OCI-LY7 (cell line): ENCODE results near the gene RECK. TPM values are rescaled to one million over a fixed set of nuclear protein-coding genes. Genes with fewer than 3 reads are reported as not detected.

Experiments used
- BruUV-seq: library from RNA; stranded (reverse); fragments of 400-500 nt; replicated peaks from 2 replicates; lab custom pipeline; 2021; lab: Mats Ljungman, UMichigan
- CTCF ChIA-PET: fragments of 300-600 bp; sonication (Branson Sonifier 250); formaldehyde crosslinking; loops from one replicate; lab custom pipeline; 2022; ENCODE audit warnings: antibody characterized with exemption; ENCODE audit not compliant: unreplicated experiment; lab: Charles Lee
- POLR2A ChIA-PET: fragments of 300-600 bp; sonication (Branson Sonifier 250); formaldehyde crosslinking; loops from one replicate; lab custom pipeline; 2022; ENCODE audit warnings: antibody characterized with exemption; lab: Charles Lee
- DNase-seq: peaks from one replicate; pipeline ENCODE4 v3.0.0-alpha.2; 2015; ENCODE audit warnings: low spot score
- H2AFZ ChIP-seq: fragments of 200-600 bp; sonication (generic), shearing (Covaris generic); 2 replicates; pipeline ENCODE4 v1.6.1; 2014; ENCODE audit warnings: mild to moderate bottlenecking, antibody characterized with exemption, low read length, moderate library complexity
- H3K27ac ChIP-seq: fragments of 200-600 bp; sonication (generic); 2 replicates; pipeline ENCODE4 v1.5.1; 2014; ENCODE audit warnings: mixed run types, low read depth, mild to moderate bottlenecking, moderate library complexity, low read length, inconsistent platforms; ENCODE audit not compliant: poor library complexity, severe bottlenecking
- H3K36me3 ChIP-seq: fragments of 200-600 bp; sonication (generic); 2 replicates; pipeline ENCODE4 v1.6.1; 2014; ENCODE audit warnings: mild to moderate bottlenecking, antibody characterized with exemption, low read length, moderate library complexity, mixed read lengths; ENCODE audit not compliant: insufficient read depth
- H3K4me1 ChIP-seq: fragments of 200-600 bp; sonication (generic); 2 replicates; pipeline ENCODE4 v1.5.1; 2014; ENCODE audit warnings: mild to moderate bottlenecking, low read length; ENCODE audit not compliant: insufficient read depth, poor library complexity, severe bottlenecking
- H3K4me2 ChIP-seq: fragments of 200-600 bp; sonication (generic); 2 replicates; pipeline ENCODE4 v1.6.1; 2014; ENCODE audit warnings: mild to moderate bottlenecking, low read length
- H3K4me3 ChIP-seq: fragments of 200-600 bp; sonication (generic); 2 replicates; pipeline ENCODE4 v1.5.1; 2014; ENCODE audit warnings: mild to moderate bottlenecking, low read depth, low read length; ENCODE audit not compliant: poor library complexity, severe bottlenecking
- H3K79me2 ChIP-seq: fragments of 200-600 bp; sonication (generic); 2 replicates; pipeline ENCODE4 v1.6.1; 2016; ENCODE audit warnings: low read depth, mild to moderate bottlenecking, low read length, moderate library complexity, mixed read lengths; ENCODE audit not compliant: insufficient read depth
- H3K9me2 ChIP-seq: fragments of 200-600 bp; sonication (generic); 2 replicates; pipeline ENCODE4 v1.6.1; 2016; ENCODE audit warnings: mild to moderate bottlenecking, low read length, mixed read lengths; ENCODE audit not compliant: insufficient read depth
- H3K9me3 ChIP-seq: fragments of 200-600 bp; sonication (generic); 2 replicates; pipeline ENCODE4 v1.6.1; 2014; ENCODE audit warnings: mild to moderate bottlenecking, mixed run types, low read length, mixed read lengths
- H4K20me1 ChIP-seq: fragments of 200-600 bp; sonication (generic); 2 replicates; pipeline ENCODE4 v1.6.1; 2014; ENCODE audit warnings: mild to moderate bottlenecking, antibody characterized with exemption, low read length, moderate library complexity, mixed read lengths; ENCODE audit not compliant: insufficient read depth
- CTCF ChIP-seq: fragments of 200-600 bp; sonication (generic); conservative IDR thresholded peaks from 2 replicates; pipeline ENCODE4 v1.5.1; 2014; ENCODE audit warnings: mild to moderate bottlenecking, antibody characterized with exemption, low read length, moderate library complexity, mixed read lengths
- EZH2phosphoT487 ChIP-seq: fragments of 200-600 bp; sonication (generic); IDR thresholded peaks from 2 replicates; pipeline ENCODE4 v1.6.1; 2018; ENCODE audit warnings: low read depth, borderline replicate concordance, mild to moderate bottlenecking, mixed run types, antibody characterized with exemption, low read length, moderate library complexity, mixed read lengths
- intact Hi-C: fragments of 100-400 bp; cut with micrococcal nuclease; formaldehyde crosslinking; loops from one replicate; pipeline ENCODE4 v1.10.0; 2022; ENCODE audit not compliant: unreplicated experiment
- total RNA-seq, 2 experiments: library from RNA; depleted of rRNA in 1 of 2; stranded (reverse); fragments of >200 nt in 1 of 2; shearing (Covaris generic) in 1 of 2; gene quantifications; 2 replicates each; pipeline ENCODE4 v1.2.3, GENCODE V29; 2014 to 2022

RECK gene
- total RNA-seq, 2 experiments from 2014 or later = 3.0 to 6.5 TPM

GRCh38 chr9:36063804-36064447 is 27.2 kb downstream of the RECK start:
- Histone ChIP-seq H4K20me1 (no peaks in the 10 kb centered on the region), H3K4me1 (no peaks in the 10 kb centered on the region), H3K9me3 (no peaks in the 10 kb centered on the region), H3K4me3 (no peak overlapping the region), H2AFZ (no peak overlapping the region), H3K9me2 (no peaks in the 10 kb centered on the region), H3K4me2 (no peak overlapping the region), H3K27ac (no peak overlapping the region), H3K79me2 (no peaks in the 10 kb centered on the region), H3K36me3 (peaks cover 9% of the 10 kb centered on the region; the same call in 1 of the 2 replicates)
- BruUV-seq = no TSS peak
- TF ChIP-seq EZH2phosphoT487 = no peak
- no peak for TF ChIP-seq CTCF
- ChIA-PET CTCF (no interaction called here), POLR2A (interaction anchor here (0.7 to 1.1 kb wide), 2 partner anchors 9 to 25 kb away, joined by 3 to 4 read pairs; no protein-coding TSS in a partner anchor)
- intact Hi-C loops = no loop called here
- no peak for DNase-seq

- BruUV-seq = no TSS peak
- Histone ChIP-seq H3K4me3 (no peak overlapping the region), H3K4me1 (no peaks in the 10 kb centered on the region), H2AFZ (no peak overlapping the region), H4K20me1 (no peaks in the 10 kb centered on the region), H3K79me2 (no peaks in the 10 kb centered on the region), H3K9me3 (no peaks in the 10 kb centered on the region), H3K27ac (no peak overlapping the region), H3K36me3 (peaks cover 9% of the 10 kb centered on the region; the same call in 1 of the 2 replicates), H3K4me2 (no peak overlapping the region), H3K9me2 (no peaks in the 10 kb centered on the region)
- no peak for TF ChIP-seq CTCF
- no peak for TF ChIP-seq EZH2phosphoT487
- intact Hi-C loops = no loop called here
- no peak for DNase-seq
- POLR2A ChIA-PET = interaction anchor here (0.6 to 1.4 kb wide), 5 partner anchors 9 to 907 kb away, joined by 3 to 5 read pairs (median 4); no protein-coding TSS in a partner anchor
- CTCF ChIA-PET = no interaction called here
Measured at GRCh38 chr9:36064448-36065037, 27.8 kb downstream of the RECK start.

- Histone ChIP-seq H3K4me2 (no peak overlapping the region), H3K9me2 (no peaks in the 10 kb centered on the region), H3K79me2 (no peaks in the 10 kb centered on the region), H3K4me1 (no peaks in the 10 kb centered on the region), H2AFZ (no peak overlapping the region), H3K4me3 (no peak overlapping the region), H3K9me3 (no peaks in the 10 kb centered on the region), H3K27ac (no peak overlapping the region), H4K20me1 (no peaks in the 10 kb centered on the region), H3K36me3 (no peaks in the 10 kb centered on the region)
- DNase-seq = no peak
- no TSS peak for BruUV-seq
- intact Hi-C loops = no loop called here
- TF ChIP-seq EZH2phosphoT487 (no peak), CTCF (no peak)
- CTCF ChIA-PET = no interaction called here
- POLR2A ChIA-PET = interaction anchor here (1.0 to 2.1 kb wide), 3 partner anchors 9 to 37 kb away, joined by 4 to 7 read pairs (median 5); partner anchors contain the start of gene RECK
Measured at GRCh38 chr9:36074055-36074454, 37.3 kb downstream of the RECK start.
